DND-41 (cell line): ENCODE measurements around the gene PGM1.

Source experiments
- ATAC-seq: fragments of 200-7000 bp; cut with Tn5 transposase; 3 replicates; pipeline ENCODE4 v1.9.1; 2021; ENCODE audit warnings: low read depth; ENCODE audit not compliant: insufficient read depth
- DNase-seq: peaks from one replicate; pipeline ENCODE4 v3.0.0-alpha.2; 2020
- H2AFZ ChIP-seq: 2 replicates; pipeline ENCODE4 v1.6.0; 2012; ENCODE audit warnings: low read depth, low read length
- H3K27ac ChIP-seq: 2 replicates; pipeline ENCODE4 v1.5.1; 2012; ENCODE audit warnings: low read length, inconsistent platforms
- H3K27me3 ChIP-seq: fragments of 200-600 bp; sonication (generic); 2 replicates; pipeline ENCODE4 v1.6.0; 2012; ENCODE audit warnings: low read length, mild to moderate bottlenecking, inconsistent platforms; ENCODE audit not compliant: insufficient read depth, poor library complexity
- H3K36me3 ChIP-seq: 2 replicates; pipeline ENCODE4 v1.5.1; 2012; ENCODE audit warnings: low read length, inconsistent platforms; ENCODE audit not compliant: insufficient read depth
- H3K4me1 ChIP-seq: 2 replicates; pipeline ENCODE4 v1.5.1; 2012; ENCODE audit warnings: mild to moderate bottlenecking, low read length; ENCODE audit not compliant: insufficient read depth
- H3K4me2 ChIP-seq: 2 replicates; pipeline ENCODE4 v1.6.0; 2012; ENCODE audit warnings: mild to moderate bottlenecking, moderate library complexity, low read length, inconsistent platforms; ENCODE audit not compliant: insufficient read depth
- H3K4me3 ChIP-seq, 2 experiments: fragments of 200-600 bp in 1 of 2; shearing (Covaris generic) in 1 of 2; 2 replicates each; pipeline ENCODE4 v1.5.1; 2012 to 2016; ENCODE audit warnings: inconsistent platforms in 2 of 2, low read length in 2 of 2, mild to moderate bottlenecking in 2 of 2, low read depth in 1 of 2, moderate library complexity in 1 of 2
- H3K79me2 ChIP-seq: 2 replicates; pipeline ENCODE4 v1.6.0; 2012; ENCODE audit warnings: low read length, inconsistent platforms; ENCODE audit not compliant: insufficient read depth
- H3K9ac ChIP-seq: 2 replicates; pipeline ENCODE4 v1.6.0; 2012; ENCODE audit warnings: low read depth, mild to moderate bottlenecking, inconsistent platforms, low read length, moderate library complexity
- H3K9me3 ChIP-seq: 2 replicates; pipeline ENCODE4 v1.5.1; 2012; ENCODE audit warnings: low read length, moderate library complexity, mild to moderate bottlenecking, inconsistent platforms; ENCODE audit not compliant: insufficient read depth, severe bottlenecking
- H4K20me1 ChIP-seq: 2 replicates; pipeline ENCODE4 v1.6.0; 2012; ENCODE audit warnings: low read length; ENCODE audit not compliant: insufficient read depth
- CTCF ChIP-seq: IDR thresholded peaks from 2 replicates; pipeline ENCODE4 v1.5.1; 2012; ENCODE audit warnings: borderline replicate concordance, low read length, moderate library complexity, mild to moderate bottlenecking; ENCODE audit not compliant: poor library complexity, severe bottlenecking; ENCODE audit errors: extremely low read depth
- EZH2 ChIP-seq: IDR thresholded peaks from 3 replicates; pipeline ENCODE4 v1.6.1; 2012; ENCODE audit warnings: borderline replicate concordance, low read depth, mild to moderate bottlenecking, moderate library complexity, low read length, inconsistent platforms; ENCODE audit not compliant: severe bottlenecking

Gene PGM1

DNA sequence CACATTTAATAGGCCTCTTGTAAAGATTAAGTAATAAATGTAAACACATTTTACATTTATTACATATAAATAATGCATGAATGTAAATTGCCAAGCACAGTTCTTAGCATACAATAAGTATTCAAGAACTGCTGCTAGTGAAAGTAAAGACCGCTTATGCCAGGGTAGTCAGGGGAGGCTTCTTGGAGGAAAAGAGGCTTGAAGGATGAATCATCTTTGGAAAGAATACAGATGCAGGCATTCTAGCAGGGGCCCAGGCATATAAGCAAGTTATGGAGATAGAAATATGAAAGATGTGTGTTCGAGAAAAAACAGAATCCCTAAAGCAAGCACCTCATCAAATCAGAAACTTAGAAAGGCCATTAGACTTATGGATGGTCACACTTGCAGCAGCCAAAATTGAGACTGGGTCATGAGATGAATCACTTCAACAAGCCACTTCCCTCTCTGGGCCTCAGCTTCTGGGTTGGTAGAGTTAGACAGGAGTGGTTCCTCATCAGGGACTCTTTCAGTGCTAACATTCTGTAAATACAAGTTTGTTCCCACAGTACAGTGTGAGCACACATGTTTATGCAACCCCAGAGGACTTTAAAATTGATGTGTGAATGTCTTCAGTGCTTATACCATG is 100.8 kb downstream of the PGM1 start:
- no peak overlapping the region for H3K4me3 ChIP-seq
- DNase-seq = no peak
- H3K27ac ChIP-seq = no peak overlapping the region
- H3K27me3 ChIP-seq = no peaks in the 10 kb centered on the region
- H2AFZ ChIP-seq = no peak overlapping the region
- no peak overlapping the region for H3K9ac ChIP-seq
- no peak for ATAC-seq
- H3K79me2 ChIP-seq = no peaks in the 10 kb centered on the region
- H3K36me3 ChIP-seq = no peaks in the 10 kb centered on the region
- H3K4me2 ChIP-seq = no peak overlapping the region
- no peaks in the 10 kb centered on the region for H4K20me1 ChIP-seq
- no peaks in the 10 kb centered on the region for H3K9me3 ChIP-seq
- no peak for TF ChIP-seq CTCF
- no peaks in the 10 kb centered on the region for H3K4me1 ChIP-seq

- Histone ChIP-seq H3K27me3 (no peaks in the 10 kb centered on the region), H3K36me3 (no peaks in the 10 kb centered on the region), H3K4me3 (no peak overlapping the region), H3K4me1 (no peaks in the 10 kb centered on the region), H3K79me2 (no peaks in the 10 kb centered on the region), H3K9ac (no peak overlapping the region), H3K4me2 (no peak overlapping the region), H4K20me1 (no peaks in the 10 kb centered on the region), H2AFZ (no peak overlapping the region), H3K9me3 (no peaks in the 10 kb centered on the region), H3K27ac (no peak overlapping the region)
- TF ChIP-seq EZH2 (no peak), CTCF (no peak)
- ATAC-seq = no peak
- DNase-seq = no peak
These were observed 105.0 kb downstream of the PGM1 start for GRCh38 chr1:63698001-63698838.

DNA sequence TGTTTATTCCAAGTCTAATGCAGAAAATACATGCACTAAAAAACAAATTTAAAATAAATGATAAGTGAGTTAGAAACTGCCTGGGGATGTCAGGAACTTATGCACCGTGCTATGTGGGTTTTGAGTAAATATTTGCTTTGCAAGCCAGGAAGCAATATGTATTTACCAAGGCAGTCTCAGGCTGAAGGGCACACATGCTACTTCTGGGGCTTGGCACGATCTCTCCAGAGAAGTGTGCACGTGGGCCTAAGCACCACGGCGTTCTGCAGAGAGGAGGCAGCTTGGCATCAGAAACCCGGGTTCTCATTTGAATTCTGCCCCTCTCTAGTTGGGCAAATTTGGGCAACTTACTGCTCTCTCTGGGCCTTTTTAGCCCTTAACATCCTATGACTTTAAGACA is 108.0 kb downstream of the PGM1 start:
- no peaks in the 10 kb centered on the region for H3K27me3 ChIP-seq
- H3K4me1 ChIP-seq = no peaks in the 10 kb centered on the region
- no peak for TF ChIP-seq CTCF
- no peak for TF ChIP-seq EZH2
- H4K20me1 ChIP-seq = no peaks in the 10 kb centered on the region
- no peak overlapping the region for H3K9ac ChIP-seq
- DNase-seq (no peak), ATAC-seq (no peak)
- H3K9me3 ChIP-seq = no peaks in the 10 kb centered on the region
- no peak overlapping the region for H3K27ac ChIP-seq
- no peaks in the 10 kb centered on the region for H3K79me2 ChIP-seq
- no peak overlapping the region for H3K4me2 ChIP-seq
- no peaks in the 10 kb centered on the region for H3K36me3 ChIP-seq
- no peak overlapping the region for H3K4me3 ChIP-seq
- no peak overlapping the region for H2AFZ ChIP-seq
